PC-9 (cell line): ENCODE measurements around the gene ARL10. TPM values are rescaled to one million over a fixed set of nuclear protein-coding genes. Genes with fewer than 3 reads are reported as not detected.

Source experiments
- BruUV-seq: library from RNA; stranded (reverse); fragments of 400-500 nt; replicated peaks from 2 replicates; lab custom pipeline; 2021; lab: Mats Ljungman, UMichigan
- CTCF ChIA-PET: fragments of 300-600 bp; sonication (Branson Sonifier 250); formaldehyde crosslinking; loops from one replicate; lab custom pipeline; 2022; ENCODE audit warnings: antibody characterized with exemption; lab: Charles Lee
- POLR2A ChIA-PET: fragments of 300-600 bp; sonication (Branson Sonifier 250); formaldehyde crosslinking; loops from one replicate; lab custom pipeline; 2022; ENCODE audit warnings: antibody characterized with exemption; ENCODE audit not compliant: unreplicated experiment; lab: Charles Lee
- DNase-seq, 2 experiments: peaks; one replicate each; pipeline versions ENCODE4 v3.0.0 to v3.0.0-alpha.2; 2015 to 2022; ENCODE audit warnings: mixed read lengths in 1 of 2
- H2AFZ ChIP-seq: fragments of 200-600 bp; sonication (generic); 2 replicates; pipeline ENCODE4 v1.8.1; 2017; ENCODE audit warnings: antibody characterized with exemption
- H3F3A ChIP-seq: fragments of 200-600 bp; sonication (generic); 2 replicates; pipeline ENCODE4 v1.8.1; 2017; ENCODE audit warnings: antibody characterized with exemption, mild to moderate bottlenecking, low read depth; ENCODE audit not compliant: insufficient read depth
- H3K27ac ChIP-seq: fragments of 200-600 bp; sonication (generic); 2 replicates; pipeline ENCODE4 v1.6.1; 2016; ENCODE audit warnings: mixed run types
- H3K27me3 ChIP-seq: fragments of 200-600 bp; sonication (generic); 2 replicates; pipeline ENCODE4 v1.6.1; 2016; ENCODE audit warnings: low read depth, mixed run types; ENCODE audit not compliant: insufficient read depth
- H3K36me3 ChIP-seq: fragments of 200-600 bp; sonication (generic); 2 replicates; pipeline ENCODE4 v1.6.1; 2016; ENCODE audit warnings: low read depth, mixed run types
- H3K4me1 ChIP-seq: fragments of 200-600 bp; sonication (generic); replicated peaks from 2 replicates; pipeline ENCODE4 v1.6.1; 2016; ENCODE audit warnings: mixed run types; ENCODE audit not compliant: insufficient read depth
- H3K4me2 ChIP-seq: fragments of 200-600 bp; sonication (generic); 2 replicates; pipeline ENCODE4 v1.6.1; 2017; ENCODE audit warnings: mixed run types
- H3K4me3 ChIP-seq: fragments of 200-600 bp; sonication (generic); 2 replicates; pipeline ENCODE4 v1.6.1; 2016; ENCODE audit warnings: mixed run types
- H3K79me2 ChIP-seq: fragments of 200-600 bp; sonication (generic); 2 replicates; pipeline ENCODE4 v1.6.1; 2017; ENCODE audit warnings: low read depth, mixed run types
- H3K9me2 ChIP-seq: fragments of 200-600 bp; sonication (generic); 2 replicates; pipeline ENCODE4 v1.8.1; 2017; ENCODE audit warnings: mild to moderate bottlenecking; ENCODE audit not compliant: insufficient read depth
- H3K9me3 ChIP-seq: fragments of 200-600 bp; sonication (generic); 2 replicates; pipeline ENCODE4 v1.8.1; 2016; ENCODE audit warnings: low read depth; ENCODE audit not compliant: insufficient read depth
- H4K20me1 ChIP-seq: fragments of 200-600 bp; sonication (generic); 2 replicates; pipeline ENCODE4 v1.8.1; 2017; ENCODE audit not compliant: insufficient read depth
- CTCF ChIP-seq: fragments of 200-600 bp; sonication (generic); conservative IDR thresholded peaks from 2 replicates; pipeline ENCODE4 v1.6.1; 2017; ENCODE audit warnings: mixed run types, antibody characterized with exemption, mild to moderate bottlenecking, moderate library complexity
- EZH2 ChIP-seq: fragments of 200-600 bp; sonication (generic); IDR thresholded peaks from 2 replicates; pipeline ENCODE4 v1.8.0; 2017; ENCODE audit warnings: antibody characterized with exemption, low read depth
- intact Hi-C: fragments of 100-400 bp; cut with micrococcal nuclease; formaldehyde crosslinking; loops from one replicate; pipeline ENCODE4 v1.10.0; 2022; ENCODE audit not compliant: unreplicated experiment
- total RNA-seq: library from RNA; stranded (reverse); gene quantifications from 2 replicates; pipeline ENCODE4 v1.2.3, GENCODE V29; 2021

Gene ARL10
- total RNA-seq, 1 experiment from 2014 or later, result 0.85 TPM

- H3K9me3 ChIP-seq, result no peaks in the 10 kb centered on the region
- no peak overlapping the region for H3K4me3 ChIP-seq
- intact Hi-C loops, result no loop called here
- H3K4me1 ChIP-seq, result no peaks in the 10 kb centered on the region
- H3K36me3 ChIP-seq, result no peaks in the 10 kb centered on the region
- no TSS peak for BruUV-seq
- H3K79me2 ChIP-seq, result no peaks in the 10 kb centered on the region
- H4K20me1 ChIP-seq, result no peaks in the 10 kb centered on the region
- ChIA-PET CTCF (no interaction called here), POLR2A (no interaction called here)
- no peaks in the 10 kb centered on the region for H3K9me2 ChIP-seq
- no peaks in the 10 kb centered on the region for H3K27me3 ChIP-seq
- H3K27ac ChIP-seq, result no peak overlapping the region
- TF ChIP-seq CTCF (no peak), EZH2 (no peak)
- no peak for DNase-seq
- H3K4me2 ChIP-seq, result no peak overlapping the region
- no peak overlapping the region for H2AFZ ChIP-seq
- H3F3A ChIP-seq, result 0 out of 2 replicates have a peak, but pooled peaks cover 6% of the 10 kb centered on the region
Measured at GRCh38 chr5:176337913-176338312, 27.4 kb upstream of the ARL10 start.

GRCh38 chr5:176339304-176339703 is 26.0 kb upstream of the ARL10 start:
- TF ChIP-seq CTCF (no peak), EZH2 (no peak)
- no TSS peak for BruUV-seq
- no peaks in the 10 kb centered on the region for H3F3A ChIP-seq
- no peaks in the 10 kb centered on the region for H3K9me2 ChIP-seq
- intact Hi-C loops, result no loop called here
- ChIA-PET CTCF (no interaction called here), POLR2A (no interaction called here)
- no peaks in the 10 kb centered on the region for H3K36me3 ChIP-seq
- H3K27ac ChIP-seq, result no peak overlapping the region
- no peak overlapping the region for H3K4me2 ChIP-seq
- H4K20me1 ChIP-seq, result no peaks in the 10 kb centered on the region
- no peaks in the 10 kb centered on the region for H3K4me1 ChIP-seq
- H3K9me3 ChIP-seq, result no peaks in the 10 kb centered on the region
- H3K4me3 ChIP-seq, result no peak overlapping the region
- no peaks in the 10 kb centered on the region for H3K79me2 ChIP-seq
- H3K27me3 ChIP-seq, result no peaks in the 10 kb centered on the region
- no peak overlapping the region for H2AFZ ChIP-seq
- no peak for DNase-seq

GRCh38 chr5:176341325-176342157 is 23.7 kb upstream of the ARL10 start:
- TF ChIP-seq CTCF, result no peak
- no peak for TF ChIP-seq EZH2
- ChIA-PET POLR2A (no interaction called here), CTCF (interaction anchor here (0.6 to 0.7 kb wide), 2 partner anchors 64 to 1390 kb away, joined by 3 to 4 read pairs; no protein-coding TSS in a partner anchor)
- Histone ChIP-seq H2AFZ (no peak overlapping the region), H3K9me3 (no peaks in the 10 kb centered on the region), H3K4me2 (no peak overlapping the region), H3F3A (no peaks in the 10 kb centered on the region), H3K27me3 (no peaks in the 10 kb centered on the region), H3K36me3 (no peaks in the 10 kb centered on the region; the same call in 1 of the 2 replicates), H3K4me3 (no peak overlapping the region), H3K9me2 (no peaks in the 10 kb centered on the region), H3K27ac (no peak overlapping the region), H4K20me1 (no peaks in the 10 kb centered on the region), H3K4me1 (no peaks in the 10 kb centered on the region), H3K79me2 (no peaks in the 10 kb centered on the region)
- intact Hi-C loops, result no loop called here
- BruUV-seq, result no TSS peak
- no peak for DNase-seq
